ENCODE measurements around the gene SEC14L1. TPM values are rescaled to one million over a fixed set of nuclear protein-coding genes. Genes with fewer than 3 reads are reported as not detected.

SEC14L1 gene
- total RNA-seq, 1 donor from 2014 or later: 93.2 TPM

GRCh38 chr17:77098884-77099545 lies 41.8 kb upstream of the SEC14L1 start:
- FAIRE-seq (no peak), DNase-seq (ENCODE audit: low read depth) (peak; percentile 66)
- H3K4me1 ChIP-seq (ENCODE audit: insufficient read depth, low read length): peaks cover 9% of the 10 kb centered on the region
- peaks cover 16% of the 10 kb centered on the region for H3K36me3 Mint-ChIP-seq (ENCODE audit: low read depth, unreplicated experiment)
- H3K27me3 Mint-ChIP-seq (ENCODE audit: low read depth, unreplicated experiment): no peaks in the 10 kb centered on the region
- H2AFZ ChIP-seq (ENCODE audit: low read depth, low read length): no peak overlapping the region
- no peaks in the 10 kb centered on the region for H3K9me3 ChIP-seq (ENCODE audit: insufficient read depth, low read depth, low read length)
- no peaks in the 10 kb centered on the region for H3K27me3 ChIP-seq (ENCODE audit: insufficient read depth, low read length)
- peaks cover 7% of the 10 kb centered on the region for H3K4me1 Mint-ChIP-seq (ENCODE audit: low read depth, unreplicated experiment)
- no peaks in the 10 kb centered on the region for H4K20me1 ChIP-seq (ENCODE audit: insufficient read depth, low read length)
- H3K9me3 Mint-ChIP-seq (ENCODE audit: unreplicated experiment): no peaks in the 10 kb centered on the region
- no peak overlapping the region for H3K4me2 ChIP-seq (ENCODE audit: low read length)
- H3K4me3 ChIP-seq (ENCODE audit: insufficient read depth, low read depth, low read length): no peak overlapping the region
- H3K9ac ChIP-seq (ENCODE audit: low read length): no peak overlapping the region
- H3K27ac ChIP-seq (ENCODE audit: low read depth, low read length): no peak overlapping the region
- TF ChIP-seq, protein P1, sequence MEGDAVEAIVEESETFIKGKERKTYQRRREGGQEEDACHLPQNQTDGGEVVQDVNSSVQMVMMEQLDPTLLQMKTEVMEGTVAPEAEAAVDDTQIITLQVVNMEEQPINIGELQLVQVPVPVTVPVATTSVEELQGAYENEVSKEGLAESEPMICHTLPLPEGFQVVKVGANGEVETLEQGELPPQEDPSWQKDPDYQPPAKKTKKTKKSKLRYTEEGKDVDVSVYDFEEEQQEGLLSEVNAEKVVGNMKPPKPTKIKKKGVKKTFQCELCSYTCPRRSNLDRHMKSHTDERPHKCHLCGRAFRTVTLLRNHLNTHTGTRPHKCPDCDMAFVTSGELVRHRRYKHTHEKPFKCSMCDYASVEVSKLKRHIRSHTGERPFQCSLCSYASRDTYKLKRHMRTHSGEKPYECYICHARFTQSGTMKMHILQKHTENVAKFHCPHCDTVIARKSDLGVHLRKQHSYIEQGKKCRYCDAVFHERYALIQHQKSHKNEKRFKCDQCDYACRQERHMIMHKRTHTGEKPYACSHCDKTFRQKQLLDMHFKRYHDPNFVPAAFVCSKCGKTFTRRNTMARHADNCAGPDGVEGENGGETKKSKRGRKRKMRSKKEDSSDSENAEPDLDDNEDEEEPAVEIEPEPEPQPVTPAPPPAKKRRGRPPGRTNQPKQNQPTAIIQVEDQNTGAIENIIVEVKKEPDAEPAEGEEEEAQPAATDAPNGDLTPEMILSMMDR (IDR thresholded peaks at IDR 0.05; ENCODE audit: insufficient read depth, low read depth, low read length): no peak
- TF ChIP-seq EZH2 (IDR thresholded peaks at IDR 0.05; ENCODE audit: insufficient read depth, low read length): no peak
- H3K4me3 Mint-ChIP-seq (ENCODE audit: unreplicated experiment): no peak overlapping the region
- H3K36me3 ChIP-seq (ENCODE audit: insufficient read depth, low read length): peaks cover 14% of the 10 kb centered on the region
- H3K27ac Mint-ChIP-seq (ENCODE audit: unreplicated experiment): no peak overlapping the region
- H3K79me2 ChIP-seq (ENCODE audit: insufficient read depth, low read length): peaks cover 3% of the 10 kb centered on the region

DNA sequence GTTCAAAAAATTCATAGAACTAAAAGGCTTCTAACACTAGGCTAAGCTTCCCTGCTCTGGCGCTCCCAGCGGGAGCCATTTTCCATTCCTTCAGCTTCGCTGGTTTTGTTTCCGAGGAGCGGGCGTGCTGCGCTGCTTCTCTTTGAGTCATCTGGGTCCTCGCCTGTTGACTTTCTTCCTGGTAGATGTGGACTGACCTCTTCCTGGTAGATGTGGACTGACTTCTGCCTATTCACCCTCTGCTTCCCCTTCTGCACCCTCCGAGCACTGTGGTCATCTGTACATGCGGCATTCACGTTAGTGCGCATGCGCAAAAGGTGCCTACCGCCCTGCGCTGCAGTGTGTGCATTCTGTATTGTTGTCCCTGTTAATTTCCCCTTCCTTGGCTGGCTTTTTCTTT lies 40.8 kb upstream of the SEC14L1 start:
- Mint-ChIP-seq H3K36me3 (ENCODE audit: low read depth, unreplicated experiment) (peaks cover 14% of the 10 kb centered on the region), H3K9me3 (ENCODE audit: unreplicated experiment) (no peaks in the 10 kb centered on the region), H3K4me3 (ENCODE audit: unreplicated experiment) (no peak overlapping the region), H3K4me1 (ENCODE audit: low read depth, unreplicated experiment) (peaks cover 3% of the 10 kb centered on the region), H3K27ac (ENCODE audit: unreplicated experiment) (peak overlapping the region; percentile 50), H3K27me3 (ENCODE audit: low read depth, unreplicated experiment) (no peaks in the 10 kb centered on the region)
- no peak for FAIRE-seq
- DNase-seq (ENCODE audit: low read depth): no peak
- H3K9ac ChIP-seq (ENCODE audit: low read length): no peak overlapping the region
- TF ChIP-seq, protein P1 (IDR thresholded peaks at IDR 0.05; ENCODE audit: insufficient read depth, low read depth, low read length): no peak
- no peak for TF ChIP-seq EZH2 (IDR thresholded peaks at IDR 0.05; ENCODE audit: insufficient read depth, low read length)
- peaks cover 9% of the 10 kb centered on the region for H3K4me1 ChIP-seq (ENCODE audit: insufficient read depth, low read length)
- H3K9me3 ChIP-seq (ENCODE audit: insufficient read depth, low read depth, low read length): no peaks in the 10 kb centered on the region
- H3K36me3 ChIP-seq (ENCODE audit: insufficient read depth, low read length): peaks cover 11% of the 10 kb centered on the region
- H3K27me3 ChIP-seq (ENCODE audit: insufficient read depth, low read length): no peaks in the 10 kb centered on the region
- no peak overlapping the region for H2AFZ ChIP-seq (ENCODE audit: low read depth, low read length)
- peaks cover 3% of the 10 kb centered on the region for H3K79me2 ChIP-seq (ENCODE audit: insufficient read depth, low read length)
- H3K27ac ChIP-seq (ENCODE audit: low read depth, low read length): no peak overlapping the region
- H3K4me2 ChIP-seq (ENCODE audit: low read length): no peak overlapping the region
- no peaks in the 10 kb centered on the region for H4K20me1 ChIP-seq (ENCODE audit: insufficient read depth, low read length)
- no peak overlapping the region for H3K4me3 ChIP-seq (ENCODE audit: insufficient read depth, low read depth, low read length)
